WTC11 (cell line): ENCODE data around the gene PTPN12. TPM values are rescaled to one million over a fixed set of nuclear protein-coding genes. Genes with fewer than 3 reads are reported as not detected.

ENCODE experiments used
- ATAC-seq: fragments of 200-7000 bp; cut with Tn5 transposase; 2 replicates; pipeline ENCODE4 v1.10.0; 2021; ENCODE audit warnings: mild to moderate bottlenecking, moderate library complexity
- CTCF ChIA-PET: fragments of 300-600 bp; sonication (Branson Sonifier 250); formaldehyde crosslinking; loops from one replicate; lab custom pipeline; 2021; ENCODE audit warnings: antibody characterized with exemption; lab: Charles Lee
- POLR2A ChIA-PET: fragments of 350-600 bp; sonication (Branson Sonifier 250); formaldehyde crosslinking; loops from one replicate; lab custom pipeline; 2021; ENCODE audit warnings: antibody characterized with exemption; lab: Charles Lee
- DNase-seq: peaks from one replicate; pipeline ENCODE4 v3.0.0; 2021; ENCODE audit warnings: low spot score
- H3K27ac Mint-ChIP-seq: 2 replicates; pipeline ENCODE4 v1.8.0; 2021; ENCODE audit warnings: mixed read lengths
- H3K27me3 Mint-ChIP-seq: 2 replicates; pipeline ENCODE4 v1.8.0; 2021; ENCODE audit warnings: low read depth, mild to moderate bottlenecking, moderate library complexity, mixed read lengths
- H3K36me3 Mint-ChIP-seq: 2 replicates; pipeline ENCODE4 v1.8.0; 2021; ENCODE audit warnings: mixed read lengths
- H3K4me1 Mint-ChIP-seq: 2 replicates; pipeline ENCODE4 v1.8.0; 2022; ENCODE audit warnings: mixed read lengths
- H3K4me3 Mint-ChIP-seq: 2 replicates; pipeline ENCODE4 v1.8.0; 2021; ENCODE audit warnings: mild to moderate bottlenecking, moderate library complexity, mixed read lengths
- H3K9me3 Mint-ChIP-seq: 2 replicates; pipeline ENCODE4 v1.8.0; 2021; ENCODE audit warnings: mixed read lengths
- AFF4 ChIP-seq: sonication (generic); formaldehyde crosslinking; IDR thresholded peaks from 2 replicates; pipeline ENCODE4 v1.8.1; 2023; ENCODE audit warnings: mild to moderate bottlenecking, missing genetic modification reagents, borderline replicate concordance
- ARID4B ChIP-seq: sonication (generic); formaldehyde crosslinking; IDR thresholded peaks from 2 replicates; pipeline ENCODE4 v1.8.0; 2023; ENCODE audit warnings: missing genetic modification reagents, mild to moderate bottlenecking, borderline replicate concordance
- ATF6 ChIP-seq: sonication (generic); formaldehyde crosslinking; IDR thresholded peaks from 2 replicates; pipeline ENCODE4 v1.8.1; 2023; ENCODE audit warnings: mild to moderate bottlenecking, missing genetic modification reagents
- ERG ChIP-seq: fragments of 250-450 bp; sonication (Bioruptor Pico); IDR thresholded peaks from 2 replicates; pipeline ENCODE4 v1.8.0; 2021; ENCODE audit warnings: mild to moderate bottlenecking
- ETV6 ChIP-seq: sonication (generic); formaldehyde crosslinking; IDR thresholded peaks from 2 replicates; pipeline ENCODE4 v1.8.1; 2022; ENCODE audit warnings: mild to moderate bottlenecking, missing genetic modification reagents
- GRHL2 ChIP-seq: fragments of 250-450 bp; sonication (Bioruptor Pico); IDR thresholded peaks from 2 replicates; pipeline ENCODE4 v1.8.0; 2022; ENCODE audit warnings: mild to moderate bottlenecking, moderate library complexity; ENCODE audit not compliant: insufficient replicate concordance, severe bottlenecking
- IRF2 ChIP-seq: sonication (generic); formaldehyde crosslinking; IDR thresholded peaks from 2 replicates; pipeline ENCODE4 v1.8.0; 2022; ENCODE audit warnings: low read depth, missing genetic modification reagents, borderline replicate concordance
- KAT7 ChIP-seq: sonication (generic); formaldehyde crosslinking; IDR thresholded peaks from 2 replicates; pipeline ENCODE4 v1.8.1; 2023; ENCODE audit warnings: missing genetic modification reagents, mild to moderate bottlenecking, borderline replicate concordance
- RELA ChIP-seq: sonication (generic); formaldehyde crosslinking; IDR thresholded peaks from 2 replicates; pipeline ENCODE4 v1.8.1; 2022; ENCODE audit warnings: missing genetic modification reagents, mild to moderate bottlenecking, borderline replicate concordance
- TCF7 ChIP-seq: sonication (generic); formaldehyde crosslinking; IDR thresholded peaks from 2 replicates; pipeline ENCODE4 v1.8.0; 2022; ENCODE audit warnings: mild to moderate bottlenecking, low read depth, missing genetic modification reagents, moderate library complexity
- TEAD1 ChIP-seq: sonication (generic); formaldehyde crosslinking; IDR thresholded peaks from 2 replicates; pipeline ENCODE4 v1.8.0; 2022; ENCODE audit warnings: mild to moderate bottlenecking, missing genetic modification reagents
- TEAD4 ChIP-seq: sonication (generic); formaldehyde crosslinking; IDR thresholded peaks from 2 replicates; pipeline ENCODE4 v1.8.0; 2022; ENCODE audit warnings: mild to moderate bottlenecking, missing genetic modification reagents
- USF1 ChIP-seq: sonication (generic); formaldehyde crosslinking; IDR thresholded peaks from 2 replicates; pipeline ENCODE4 v1.8.0; 2022; ENCODE audit warnings: mild to moderate bottlenecking, missing genetic modification reagents
- ZBTB21 ChIP-seq: sonication (generic); formaldehyde crosslinking; IDR thresholded peaks from 2 replicates; pipeline ENCODE4 v1.8.1; 2023; ENCODE audit warnings: mild to moderate bottlenecking, missing genetic modification reagents, borderline replicate concordance
- ZMAT4 ChIP-seq: fragments of 250-450 bp; sonication (Bioruptor Pico); IDR thresholded peaks from 2 replicates; pipeline ENCODE4 v1.9.0; 2021; ENCODE audit warnings: mild to moderate bottlenecking
- ZNF219 ChIP-seq: sonication (generic); formaldehyde crosslinking; IDR thresholded peaks from 2 replicates; pipeline ENCODE4 v1.8.0; 2023; ENCODE audit warnings: missing genetic modification reagents, mild to moderate bottlenecking, borderline replicate concordance
- ZNF263 ChIP-seq: sonication (generic); formaldehyde crosslinking; IDR thresholded peaks from 2 replicates; pipeline ENCODE4 v1.8.1; 2022; ENCODE audit warnings: low read depth, mild to moderate bottlenecking, moderate library complexity, missing genetic modification reagents
- ZNF423 ChIP-seq: fragments of 250-450 bp; sonication (Bioruptor Pico); IDR thresholded peaks from 2 replicates; pipeline ENCODE4 v2.1.2; 2022; ENCODE audit warnings: mild to moderate bottlenecking, moderate library complexity
- ZNF425 ChIP-seq: fragments of 250-450 bp; sonication (Bioruptor Pico); conservative IDR thresholded peaks from 2 replicates; pipeline ENCODE4 v1.9.0; 2021; ENCODE audit warnings: mild to moderate bottlenecking
- total RNA-seq: library from RNA; stranded (reverse); gene quantifications from 3 replicates; pipeline ENCODE4 v1.2.3, GENCODE V29; 2021

PTPN12 gene
- total RNA-seq, 1 experiment from 2014 or later: 102 TPM

GRCh38 chr7:77506899-77507298 is 30.2 kb upstream of the PTPN12 start:
- POLR2A ChIA-PET: no interaction called here

More at GRCh38 chr7:77506899-77507298, 30.2 kb upstream of the PTPN12 start:
- TF ChIP-seq ZNF423 (CRISPR knock-in tag): no peak
- TF ChIP-seq ETV6 (CRISPR knock-in tag): no peak
- TF ChIP-seq ZNF263 (CRISPR knock-in tag): no peak
- no peak for TF ChIP-seq ZMAT4
- no peak for TF ChIP-seq IRF2 (CRISPR knock-in tag)
- no peak for TF ChIP-seq ZNF219 (CRISPR knock-in tag)
- TF ChIP-seq USF1: no peak
- TF ChIP-seq ZNF425 (CRISPR knock-in tag): no peak
- no peak for TF ChIP-seq TEAD1 (CRISPR knock-in tag)
- TF ChIP-seq TCF7 (CRISPR knock-in tag): no peak
- TF ChIP-seq KAT7 (CRISPR knock-in tag): no peak
- no peak for TF ChIP-seq GRHL2 (CRISPR knock-in tag)
- TF ChIP-seq AFF4: no peak
- no peak for TF ChIP-seq RELA
- no peak for TF ChIP-seq ATF6 (CRISPR knock-in tag)
- TF ChIP-seq TEAD4 (CRISPR knock-in tag): no peak
- no peak for TF ChIP-seq ERG (CRISPR knock-in tag)
- no peak for TF ChIP-seq ARID4B (CRISPR knock-in tag)
- TF ChIP-seq ZBTB21 (CRISPR knock-in tag): no peak
- no peak for DNase-seq
- peaks cover 14% of the 10 kb centered on the region for H3K36me3 Mint-ChIP-seq
- H3K27me3 Mint-ChIP-seq: no peaks in the 10 kb centered on the region
- no peak overlapping the region for H3K27ac Mint-ChIP-seq
- H3K4me3 Mint-ChIP-seq: no peak overlapping the region
- CTCF ChIA-PET: no interaction called here
- H3K9me3 Mint-ChIP-seq: peaks cover 26% of the 10 kb centered on the region
- no peak for ATAC-seq
- no peaks in the 10 kb centered on the region for H3K4me1 Mint-ChIP-seq
